Measurements from ENCODE around the gene YEATS4. TPM values are rescaled to one million over a fixed set of nuclear protein-coding genes. Genes with fewer than 3 reads are reported as not detected.

Gene YEATS4
- total RNA-seq, 1 experiment from 2014 or later = 37.1 TPM

DNA sequence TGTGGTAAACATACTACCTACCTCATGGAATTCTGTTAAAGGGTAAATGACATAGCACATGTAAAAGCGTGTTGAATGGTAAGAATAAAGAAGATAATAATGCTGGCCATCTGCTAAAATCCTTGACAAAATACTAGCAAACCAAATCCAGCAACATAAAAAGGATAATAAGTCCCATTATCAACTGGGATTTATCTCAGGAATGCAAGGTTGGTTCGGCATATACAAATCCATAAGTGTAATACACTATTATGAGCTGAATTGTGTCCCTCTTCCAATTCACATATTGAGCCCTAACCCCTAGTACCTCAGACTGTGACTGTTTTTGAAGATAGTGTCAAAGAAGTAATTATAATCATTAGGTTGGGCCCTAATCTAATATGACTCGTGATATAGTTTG, 37.4 kb downstream of the YEATS4 start:
- Mint-ChIP-seq H3K9me3 (peaks cover 16% of the 10 kb centered on the region), H3K4me1 (no peaks in the 10 kb centered on the region), H3K27ac (no peak overlapping the region), H3K27me3 (ENCODE audit: low read depth) (no peaks in the 10 kb centered on the region), H3K36me3 (peaks cover 23% of the 10 kb centered on the region), H3K4me3 (no peak overlapping the region)
- CTCF ChIA-PET = no interaction called here
- DNase-seq (ENCODE audit: low spot score) (no peak), ATAC-seq (no peak)
- TF ChIP-seq, protein P1, sequence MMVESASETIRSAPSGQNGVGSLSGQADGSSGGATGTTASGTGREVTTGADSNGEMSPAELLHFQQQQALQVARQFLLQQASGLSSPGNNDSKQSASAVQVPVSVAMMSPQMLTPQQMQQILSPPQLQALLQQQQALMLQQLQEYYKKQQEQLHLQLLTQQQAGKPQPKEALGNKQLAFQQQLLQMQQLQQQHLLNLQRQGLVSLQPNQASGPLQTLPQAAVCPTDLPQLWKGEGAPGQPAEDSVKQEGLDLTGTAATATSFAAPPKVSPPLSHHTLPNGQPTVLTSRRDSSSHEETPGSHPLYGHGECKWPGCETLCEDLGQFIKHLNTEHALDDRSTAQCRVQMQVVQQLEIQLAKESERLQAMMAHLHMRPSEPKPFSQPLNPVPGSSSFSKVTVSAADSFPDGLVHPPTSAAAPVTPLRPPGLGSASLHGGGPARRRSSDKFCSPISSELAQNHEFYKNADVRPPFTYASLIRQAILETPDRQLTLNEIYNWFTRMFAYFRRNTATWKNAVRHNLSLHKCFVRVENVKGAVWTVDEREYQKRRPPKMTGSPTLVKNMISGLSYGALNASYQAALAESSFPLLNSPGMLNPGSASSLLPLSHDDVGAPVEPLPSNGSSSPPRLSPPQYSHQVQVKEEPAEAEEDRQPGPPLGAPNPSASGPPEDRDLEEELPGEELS (CRISPR knock-in tag; IDR thresholded peaks at IDR 0.05) = no peak
- no peak for TF ChIP-seq ESRRA (CRISPR knock-in tag; IDR thresholded peaks at IDR 0.05; ENCODE audit: borderline replicate concordance)
- TF ChIP-seq OVOL2 (CRISPR knock-in tag; IDR thresholded peaks at IDR 0.05; ENCODE audit: borderline replicate concordance) = no peak
- TF ChIP-seq NFATC4 (CRISPR knock-in tag; IDR thresholded peaks at IDR 0.05) = no peak
- no peak for TF ChIP-seq ZNF219 (CRISPR knock-in tag; IDR thresholded peaks at IDR 0.05; ENCODE audit: borderline replicate concordance)
- TF ChIP-seq ZNF232 (CRISPR knock-in tag; IDR thresholded peaks at IDR 0.05) = no peak
- no peak for TF ChIP-seq E2F1 (CRISPR knock-in tag; IDR thresholded peaks at IDR 0.05)
- no peak for TF ChIP-seq ARID4B (CRISPR knock-in tag; IDR thresholded peaks at IDR 0.05; ENCODE audit: borderline replicate concordance)
- TF ChIP-seq ZNF263 (CRISPR knock-in tag; IDR thresholded peaks at IDR 0.05; ENCODE audit: low read depth) = no peak
- TF ChIP-seq, protein P2, sequence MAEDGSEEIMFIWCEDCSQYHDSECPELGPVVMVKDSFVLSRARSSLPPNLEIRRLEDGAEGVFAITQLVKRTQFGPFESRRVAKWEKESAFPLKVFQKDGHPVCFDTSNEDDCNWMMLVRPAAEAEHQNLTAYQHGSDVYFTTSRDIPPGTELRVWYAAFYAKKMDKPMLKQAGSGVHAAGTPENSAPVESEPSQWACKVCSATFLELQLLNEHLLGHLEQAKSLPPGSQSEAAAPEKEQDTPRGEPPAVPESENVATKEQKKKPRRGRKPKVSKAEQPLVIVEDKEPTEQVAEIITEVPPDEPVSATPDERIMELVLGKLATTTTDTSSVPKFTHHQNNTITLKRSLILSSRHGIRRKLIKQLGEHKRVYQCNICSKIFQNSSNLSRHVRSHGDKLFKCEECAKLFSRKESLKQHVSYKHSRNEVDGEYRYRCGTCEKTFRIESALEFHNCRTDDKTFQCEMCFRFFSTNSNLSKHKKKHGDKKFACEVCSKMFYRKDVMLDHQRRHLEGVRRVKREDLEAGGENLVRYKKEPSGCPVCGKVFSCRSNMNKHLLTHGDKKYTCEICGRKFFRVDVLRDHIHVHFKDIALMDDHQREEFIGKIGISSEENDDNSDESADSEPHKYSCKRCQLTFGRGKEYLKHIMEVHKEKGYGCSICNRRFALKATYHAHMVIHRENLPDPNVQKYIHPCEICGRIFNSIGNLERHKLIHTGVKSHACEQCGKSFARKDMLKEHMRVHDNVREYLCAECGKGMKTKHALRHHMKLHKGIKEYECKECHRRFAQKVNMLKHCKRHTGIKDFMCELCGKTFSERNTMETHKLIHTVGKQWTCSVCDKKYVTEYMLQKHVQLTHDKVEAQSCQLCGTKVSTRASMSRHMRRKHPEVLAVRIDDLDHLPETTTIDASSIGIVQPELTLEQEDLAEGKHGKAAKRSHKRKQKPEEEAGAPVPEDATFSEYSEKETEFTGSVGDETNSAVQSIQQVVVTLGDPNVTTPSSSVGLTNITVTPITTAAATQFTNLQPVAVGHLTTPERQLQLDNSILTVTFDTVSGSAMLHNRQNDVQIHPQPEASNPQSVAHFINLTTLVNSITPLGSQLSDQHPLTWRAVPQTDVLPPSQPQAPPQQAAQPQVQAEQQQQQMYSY (CRISPR knock-in tag; IDR thresholded peaks at IDR 0.05) = no peak
- TF ChIP-seq, protein P3, sequence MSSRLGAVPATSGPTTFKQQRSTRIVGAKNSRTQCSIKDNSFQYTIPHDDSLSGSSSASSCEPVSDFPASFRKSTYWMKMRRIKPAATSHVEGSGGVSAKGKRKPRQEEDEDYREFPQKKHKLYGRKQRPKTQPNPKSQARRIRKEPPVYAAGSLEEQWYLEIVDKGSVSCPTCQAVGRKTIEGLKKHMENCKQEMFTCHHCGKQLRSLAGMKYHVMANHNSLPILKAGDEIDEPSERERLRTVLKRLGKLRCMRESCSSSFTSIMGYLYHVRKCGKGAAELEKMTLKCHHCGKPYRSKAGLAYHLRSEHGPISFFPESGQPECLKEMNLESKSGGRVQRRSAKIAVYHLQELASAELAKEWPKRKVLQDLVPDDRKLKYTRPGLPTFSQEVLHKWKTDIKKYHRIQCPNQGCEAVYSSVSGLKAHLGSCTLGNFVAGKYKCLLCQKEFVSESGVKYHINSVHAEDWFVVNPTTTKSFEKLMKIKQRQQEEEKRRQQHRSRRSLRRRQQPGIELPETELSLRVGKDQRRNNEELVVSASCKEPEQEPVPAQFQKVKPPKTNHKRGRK (CRISPR knock-in tag; IDR thresholded peaks at IDR 0.05; ENCODE audit: borderline replicate concordance) = no peak
- TF ChIP-seq ZNF532 (CRISPR knock-in tag; IDR thresholded peaks at IDR 0.05; ENCODE audit: borderline replicate concordance) = no peak
- TF ChIP-seq ATF1 (CRISPR knock-in tag; IDR thresholded peaks at IDR 0.05) = no peak
- no peak for TF ChIP-seq ZNF396 (CRISPR knock-in tag; IDR thresholded peaks at IDR 0.05; ENCODE audit: borderline replicate concordance)
- POLR2A ChIA-PET = no interaction called here
